Measurements from ENCODE around the gene SEMA6C.
"Not testable (repeated sequence)": the region's sequence is repeated elsewhere in the genome, so short reads cannot be mapped to it uniquely, and the experiment has no call there.

Gene SEMA6C, protein sequence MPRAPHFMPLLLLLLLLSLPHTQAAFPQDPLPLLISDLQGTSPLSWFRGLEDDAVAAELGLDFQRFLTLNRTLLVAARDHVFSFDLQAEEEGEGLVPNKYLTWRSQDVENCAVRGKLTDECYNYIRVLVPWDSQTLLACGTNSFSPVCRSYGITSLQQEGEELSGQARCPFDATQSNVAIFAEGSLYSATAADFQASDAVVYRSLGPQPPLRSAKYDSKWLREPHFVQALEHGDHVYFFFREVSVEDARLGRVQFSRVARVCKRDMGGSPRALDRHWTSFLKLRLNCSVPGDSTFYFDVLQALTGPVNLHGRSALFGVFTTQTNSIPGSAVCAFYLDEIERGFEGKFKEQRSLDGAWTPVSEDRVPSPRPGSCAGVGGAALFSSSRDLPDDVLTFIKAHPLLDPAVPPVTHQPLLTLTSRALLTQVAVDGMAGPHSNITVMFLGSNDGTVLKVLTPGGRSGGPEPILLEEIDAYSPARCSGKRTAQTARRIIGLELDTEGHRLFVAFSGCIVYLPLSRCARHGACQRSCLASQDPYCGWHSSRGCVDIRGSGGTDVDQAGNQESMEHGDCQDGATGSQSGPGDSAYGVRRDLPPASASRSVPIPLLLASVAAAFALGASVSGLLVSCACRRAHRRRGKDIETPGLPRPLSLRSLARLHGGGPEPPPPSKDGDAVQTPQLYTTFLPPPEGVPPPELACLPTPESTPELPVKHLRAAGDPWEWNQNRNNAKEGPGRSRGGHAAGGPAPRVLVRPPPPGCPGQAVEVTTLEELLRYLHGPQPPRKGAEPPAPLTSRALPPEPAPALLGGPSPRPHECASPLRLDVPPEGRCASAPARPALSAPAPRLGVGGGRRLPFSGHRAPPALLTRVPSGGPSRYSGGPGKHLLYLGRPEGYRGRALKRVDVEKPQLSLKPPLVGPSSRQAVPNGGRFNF

GRCh38 chr1:151146412-151147131 is at the start of gene SEMA6C:
TSS of gene SEMA6C (minus strand) at chr1:151146631. CDS start at chr1:151142621, 4,010 bp downstream.
- peak; percentile 84 to 88 for DNase-seq (ENCODE audit: low read depth in 2 of 2)

DNA sequence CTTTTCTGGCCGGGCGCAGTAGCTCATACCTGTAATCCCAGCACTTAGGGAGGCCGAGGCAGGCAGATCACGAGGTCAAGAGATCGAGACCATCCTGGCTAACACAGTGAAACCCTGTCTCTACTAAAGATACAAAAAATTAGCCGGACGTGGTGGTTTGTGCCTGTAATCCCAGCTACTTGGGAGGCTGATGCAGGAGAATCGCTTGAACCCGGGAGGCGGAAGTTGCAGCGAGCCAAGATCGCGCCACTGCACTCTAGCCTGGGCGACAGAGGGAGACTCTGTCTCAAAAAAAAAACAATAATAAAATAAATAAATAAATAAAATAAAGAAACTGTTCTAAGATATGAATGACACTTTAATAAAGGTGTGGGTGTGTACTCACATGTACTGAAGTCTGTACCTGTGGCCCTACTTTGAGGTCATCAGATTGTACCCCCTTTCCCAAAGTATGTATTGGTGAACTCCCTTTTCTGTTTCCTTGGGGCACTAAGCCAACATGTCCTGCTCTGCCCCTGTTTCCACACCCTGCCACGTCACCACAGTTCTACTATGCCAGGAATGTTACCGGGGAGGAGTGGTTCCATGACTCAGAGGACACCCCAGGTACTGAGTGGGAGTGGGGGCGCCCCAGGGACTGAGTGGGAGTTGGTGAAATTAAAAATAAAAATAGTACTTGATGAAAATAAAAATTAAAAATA is 48.6 kb upstream of the SEMA6C start:
- not testable (repeated sequence) for DNase-seq (ENCODE audit: low read depth in 2 of 2)

- no peak for DNase-seq (ENCODE audit: low read depth in 2 of 2)
Observed at GRCh38 chr1:151193856-151194255, 47.4 kb upstream of the SEMA6C start.

DNA sequence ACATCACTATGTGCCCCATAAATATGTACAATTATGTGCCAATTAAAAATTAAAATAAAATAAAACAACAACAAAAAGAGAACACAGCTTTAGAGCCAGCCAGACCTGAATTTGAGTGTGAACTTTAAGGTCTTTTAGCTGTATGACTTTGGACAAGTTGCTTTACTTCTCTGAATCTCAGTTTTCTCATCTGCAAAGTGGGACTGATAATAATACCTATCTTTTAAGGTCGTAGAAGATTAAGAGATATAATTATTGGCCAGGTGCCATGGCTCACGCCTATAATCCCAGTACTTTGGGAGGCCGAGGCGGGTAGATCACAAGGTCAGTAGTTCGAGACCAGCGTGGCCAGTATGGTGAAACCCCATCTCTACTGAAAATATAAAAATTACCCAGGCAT is 46.9 kb upstream of the SEMA6C start:
- DNase-seq (ENCODE audit: low read depth in 2 of 2) = no peak

GRCh38 chr1:151192047-151192446 is 45.6 kb upstream of the SEMA6C start:
- DNase-seq (ENCODE audit: low read depth in 2 of 2) = no peak

DNA sequence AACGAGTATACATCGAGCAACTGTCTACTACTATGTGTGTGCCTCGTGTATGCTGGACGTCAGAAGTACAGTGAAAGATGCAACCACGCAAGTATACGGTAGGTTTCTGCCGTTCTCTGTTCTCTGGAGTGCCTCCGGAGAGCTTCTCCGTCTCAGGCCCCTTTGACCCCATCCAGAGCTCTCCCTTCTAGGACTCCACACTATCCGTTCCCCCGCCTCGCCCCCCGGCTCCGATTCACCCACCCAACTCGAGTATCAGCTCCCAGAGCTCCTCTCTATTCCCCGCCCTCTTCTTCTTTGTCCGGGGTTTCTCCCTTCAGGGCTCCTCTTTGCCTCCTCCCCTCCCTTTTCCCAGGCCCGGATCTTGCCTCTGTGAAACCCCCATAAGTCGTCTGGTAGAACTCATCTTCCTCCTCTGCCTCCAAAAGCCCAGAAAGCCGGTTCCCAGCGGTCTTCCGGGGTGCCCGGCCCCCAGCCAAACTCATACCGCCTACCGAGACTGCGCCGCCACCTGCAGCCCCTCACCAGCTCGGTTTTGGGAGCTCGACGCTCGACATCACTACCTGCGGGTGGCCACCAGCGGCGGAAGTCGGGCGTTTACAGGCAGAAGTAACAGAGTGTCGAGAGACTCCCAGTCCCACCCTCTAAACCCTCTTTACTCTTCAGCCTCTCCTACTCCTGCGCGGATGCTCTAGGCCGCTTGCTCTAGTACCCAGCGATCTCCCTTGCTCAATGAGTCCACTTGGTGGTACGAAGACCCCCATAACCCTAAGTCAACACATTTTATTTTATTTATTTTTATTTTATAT is 43.4 kb upstream of the SEMA6C start, which contains the start of gene VPS72:
TSS of gene VPS72 (minus strand) at position 561 of the 809 bp plus-strand sequence. CDS start at position 485, 76 bp downstream.
- DNase-seq (ENCODE audit: low read depth in 2 of 2) = peak; percentile 73 to 74

DNA sequence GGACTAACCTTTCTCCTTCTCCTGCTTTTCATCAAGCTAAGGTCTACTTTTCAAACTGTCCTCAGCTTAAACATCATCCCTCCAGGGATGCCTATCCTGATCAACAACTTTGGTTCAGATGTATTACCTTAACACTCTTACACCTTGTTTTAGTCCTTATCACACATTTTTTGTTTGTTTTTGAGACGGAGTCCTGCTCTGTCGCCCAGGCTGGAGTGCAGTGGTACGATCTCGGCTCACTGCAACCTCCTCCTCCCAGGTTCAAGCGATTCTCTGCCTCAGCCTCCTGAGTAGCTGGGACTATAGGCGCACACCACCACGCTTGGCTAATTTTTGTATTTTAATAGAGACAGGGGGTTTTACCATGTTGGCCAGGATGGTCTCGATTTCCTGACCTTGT is 42.2 kb upstream of the SEMA6C start:
- DNase-seq (ENCODE audit: low read depth in 2 of 2) = not testable (repeated sequence)

GRCh38 chr1:151187205-151187604 is 40.8 kb upstream of the SEMA6C start:
- DNase-seq (ENCODE audit: low read depth in 2 of 2) = no peak

DNA sequence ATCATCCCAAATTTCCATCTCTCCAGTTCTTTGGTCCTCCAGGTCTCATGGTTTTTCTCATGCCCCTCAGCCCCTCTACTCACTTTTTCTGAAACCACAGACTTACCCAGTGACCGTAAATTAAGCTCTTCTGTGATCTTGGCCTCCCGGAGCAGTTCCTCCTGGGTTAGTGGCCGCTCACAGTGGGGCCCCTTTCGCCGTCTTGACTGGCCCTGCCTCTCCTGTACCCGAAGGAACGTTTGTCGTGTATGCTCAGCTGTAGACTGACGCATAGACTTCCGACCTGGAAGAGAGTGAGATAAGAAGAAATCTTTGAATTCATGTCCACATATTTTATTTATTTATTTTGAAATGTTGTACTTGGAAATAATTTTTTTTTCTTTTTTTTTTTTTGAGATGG is 37.8 kb upstream of the SEMA6C start:
- DNase-seq (ENCODE audit: low read depth in 2 of 2) = no peak

DNA sequence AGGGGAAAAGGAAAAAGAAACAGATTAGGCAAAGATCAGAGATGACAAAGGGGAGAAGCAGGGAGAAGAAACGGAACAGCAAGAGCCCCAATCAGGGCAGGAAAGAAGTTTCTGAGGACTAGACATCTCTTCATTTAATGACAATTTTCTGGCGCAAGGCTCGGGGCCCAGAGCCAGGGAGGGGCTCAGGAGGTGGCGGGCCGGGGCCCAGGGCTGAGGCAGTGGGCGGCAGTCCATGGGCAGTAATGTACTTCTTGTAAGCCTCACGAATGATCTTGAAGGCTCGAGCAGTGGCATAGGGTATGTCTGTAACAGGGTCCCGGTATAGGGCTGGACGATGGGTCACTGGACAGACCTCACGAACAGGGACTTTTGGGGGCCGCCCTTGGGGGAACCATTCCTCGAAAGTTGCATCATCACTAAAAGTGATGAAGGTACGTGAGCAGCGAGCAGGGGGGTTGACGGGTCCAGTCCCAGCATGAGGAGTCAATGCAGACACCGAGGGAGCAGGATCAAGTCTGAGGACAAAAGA is 30.1 kb upstream of the SEMA6C start:
- DNase-seq (ENCODE audit: low read depth in 2 of 2) = no peak

GRCh38 chr1:151175863-151176262 is 29.4 kb upstream of the SEMA6C start, which contains the start of gene TMOD4:
TSS of gene TMOD4 (minus strand) at chr1:151175981. CDS start at chr1:151174875, 1,106 bp downstream.
- no peak for DNase-seq (ENCODE audit: low read depth in 2 of 2)

DNA sequence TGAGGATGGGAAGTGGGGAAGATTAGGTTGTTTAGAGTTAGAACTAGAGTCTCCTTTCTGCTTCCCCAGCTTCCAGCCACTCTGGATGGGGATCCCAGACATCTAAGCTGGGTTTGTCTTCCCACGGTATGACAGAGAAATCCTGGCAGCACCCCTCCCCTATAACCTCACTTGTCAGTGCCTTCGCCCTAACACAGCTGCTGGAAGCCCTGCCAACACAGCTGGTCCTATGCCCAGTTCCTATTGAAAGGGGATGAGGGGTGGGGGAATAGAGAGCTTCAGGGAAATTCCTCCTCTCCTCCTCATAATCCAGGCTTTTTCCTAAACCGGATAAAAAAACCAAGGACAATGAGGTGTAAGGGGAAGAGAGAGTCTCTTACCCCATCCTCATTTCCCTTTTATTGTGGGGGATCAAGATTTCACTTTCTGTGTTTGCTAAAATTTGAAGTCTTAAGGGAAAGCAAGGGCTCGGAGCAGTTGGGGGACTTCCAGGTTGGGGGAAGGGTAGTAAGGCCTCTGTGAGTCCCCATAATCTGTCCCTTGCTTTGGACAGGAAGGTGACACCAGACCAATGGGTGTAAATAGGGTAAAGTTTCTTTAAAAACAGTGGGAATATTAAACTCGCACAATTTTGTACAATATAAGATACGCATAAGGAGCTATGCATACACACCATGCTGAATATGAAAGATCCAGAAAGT is 28.8 kb upstream of the SEMA6C start:
- DNase-seq (ENCODE audit: low read depth in 2 of 2) = no peak

- no peak for DNase-seq (ENCODE audit: low read depth in 2 of 2)
Observed at GRCh38 chr1:151171190-151171589, 24.8 kb upstream of the SEMA6C start.

DNA sequence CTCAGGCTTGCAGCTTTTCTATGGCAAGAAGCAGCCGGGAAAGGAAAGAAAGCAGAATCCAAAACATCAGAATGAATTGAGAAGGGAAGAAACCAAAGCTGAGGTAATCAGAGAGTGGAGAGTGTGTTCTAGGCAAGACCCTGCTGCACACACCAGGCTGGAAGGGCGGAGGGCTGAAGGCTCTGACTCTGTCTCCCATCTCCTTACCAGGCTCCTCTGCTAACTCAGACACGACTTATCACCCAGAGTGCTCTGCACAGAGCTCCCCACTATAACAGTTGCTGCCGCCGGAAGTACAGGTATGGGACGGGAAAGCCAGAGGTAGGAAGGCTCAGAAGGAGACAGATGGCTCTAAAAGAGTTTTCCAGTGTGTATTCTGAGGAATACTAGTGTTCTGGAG is 20.7 kb upstream of the SEMA6C start:
- no peak for DNase-seq (ENCODE audit: low read depth in 2 of 2)

DNA sequence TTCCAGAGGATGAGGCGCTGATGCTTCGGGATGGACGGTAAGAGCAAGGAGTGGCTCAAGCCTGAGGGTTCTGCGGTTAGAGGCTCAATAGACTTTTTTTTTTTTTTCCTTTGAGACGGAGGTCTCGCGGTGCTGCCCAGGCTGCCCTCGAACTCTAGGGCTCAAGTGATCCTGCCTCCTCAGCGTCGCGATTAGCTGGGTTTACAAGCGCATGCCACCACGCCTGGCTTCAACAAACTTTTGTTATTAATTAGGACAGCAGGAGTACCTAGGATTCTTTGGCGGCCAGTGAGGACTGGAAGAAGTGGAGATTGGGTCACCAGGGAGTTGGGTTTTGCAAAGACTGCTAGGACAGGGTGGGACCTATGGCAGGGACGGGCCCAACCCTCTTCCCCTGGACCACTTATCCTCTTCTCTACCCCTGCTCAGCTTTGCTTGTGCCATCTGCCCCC is 20.1 kb upstream of the SEMA6C start:
- no peak for DNase-seq (ENCODE audit: low read depth in 2 of 2)

DNA sequence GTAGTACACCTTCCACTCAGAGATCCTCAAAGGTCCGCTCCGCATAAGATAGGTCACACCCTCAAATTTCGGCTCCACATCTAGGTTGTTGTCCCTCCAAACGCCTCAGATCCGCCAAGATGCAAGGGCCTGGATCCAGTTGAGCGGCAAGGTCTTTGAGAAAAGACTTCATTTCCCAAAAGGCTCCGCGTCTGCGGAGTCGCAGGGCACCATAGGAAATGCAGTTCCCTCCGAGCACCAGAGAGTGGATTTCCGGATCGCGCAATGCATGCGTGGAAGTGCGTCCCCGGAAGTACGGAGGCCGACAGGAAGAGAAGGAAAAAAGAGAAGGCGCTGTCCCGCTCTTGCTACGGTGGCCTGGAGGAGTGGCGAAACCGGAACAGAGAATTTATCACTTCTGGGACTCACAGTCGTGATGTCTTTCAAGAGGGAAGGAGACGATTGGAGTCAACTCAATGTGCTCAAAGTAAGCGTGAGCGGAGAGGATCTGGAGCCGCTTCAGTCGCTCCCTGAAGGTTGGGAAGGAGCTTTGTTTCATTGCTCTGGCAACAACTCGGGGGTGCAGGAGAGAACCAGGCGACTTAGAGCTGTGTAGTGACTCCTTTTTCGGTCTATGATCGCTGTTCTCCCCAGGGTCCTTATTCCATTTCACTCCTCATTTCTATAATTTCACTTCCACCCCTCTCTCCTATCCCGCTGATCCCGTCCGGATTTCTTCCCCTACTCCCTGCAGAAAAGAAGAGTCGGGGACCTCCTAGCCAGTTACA is 19.5 kb upstream of the SEMA6C start, which contains the start of the genes LYSMD1 and SCNM1:
TSS of gene LYSMD1 (minus strand) at position 165 of the 767 bp plus-strand sequence. CDS start 644 bp downstream, outside the sequence.
TSS of gene SCNM1 (plus strand) at position 407 of the 767 bp plus-strand sequence. CDS start at position 416, 9 bp downstream.
- DNase-seq (ENCODE audit: low read depth in 2 of 2) = peak; percentile 82 to 92

DNA sequence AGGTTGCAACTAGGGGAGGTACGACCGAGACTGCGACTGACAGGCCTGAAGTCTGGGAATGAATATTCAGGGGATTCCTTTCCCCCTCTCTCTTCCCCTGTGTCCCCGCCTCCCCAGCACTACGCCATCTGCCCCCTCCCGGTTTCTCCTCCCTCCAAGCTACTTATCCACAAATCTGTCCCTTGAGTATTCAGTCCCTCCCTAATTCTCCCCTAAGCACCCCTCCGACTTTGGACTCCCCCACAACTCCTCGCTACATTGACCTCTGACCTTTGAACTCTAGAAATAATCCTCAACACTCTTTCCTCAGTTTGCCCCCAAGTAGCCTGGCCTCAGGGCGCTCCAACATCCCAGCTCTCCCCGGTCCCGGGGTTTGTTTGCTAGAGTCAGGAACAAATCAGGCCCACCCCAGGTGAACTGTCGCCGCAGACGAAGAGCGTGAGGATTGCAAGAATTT is 18.9 kb upstream of the SEMA6C start:
- no peak for DNase-seq (ENCODE audit: low read depth in 2 of 2)

DNA sequence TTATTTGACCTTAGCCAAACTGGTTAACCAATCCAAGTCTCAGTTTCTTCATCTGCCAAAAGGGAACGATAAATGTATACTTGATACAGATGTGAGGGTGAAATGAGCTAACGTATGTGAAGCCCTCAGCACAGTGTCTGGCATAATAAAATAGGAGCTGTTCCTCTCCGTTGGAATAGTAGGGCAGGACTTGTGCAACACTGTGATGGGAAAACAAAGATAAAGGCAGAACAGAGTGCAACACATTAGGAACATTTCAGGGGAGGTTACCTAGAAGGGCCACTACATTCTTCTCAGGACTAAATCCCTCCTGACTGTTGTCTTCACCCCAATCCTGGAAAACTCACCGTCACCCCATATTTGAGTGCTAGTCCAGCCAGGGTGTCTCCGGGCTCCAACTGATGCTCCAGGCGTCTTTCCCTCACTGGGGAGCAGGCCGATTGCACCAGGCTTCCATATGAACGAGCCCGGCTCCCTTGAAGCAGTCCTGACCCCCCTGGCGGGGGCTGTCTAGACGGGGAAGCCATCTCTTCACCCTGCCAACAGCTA is 18.4 kb upstream of the SEMA6C start:
- DNase-seq (ENCODE audit: low read depth in 2 of 2) = no peak

Measured in stimulated activated CD8-positive, alpha-beta memory T cell treated with anti-CD3 and anti-CD28 coated beads, Interleukin-2, amount 100 ng/mL, for 48 hours (primary cell).